ENCODE measurements around the gene SNRPD2.

- no peak for TF ChIP-seq CTCF (IDR thresholded peaks at IDR 0.05)
- no peak for TF ChIP-seq POLR2A (IDR thresholded peaks at IDR 0.05)
- TF ChIP-seq POLR2AphosphoS5 (IDR thresholded peaks at IDR 0.05), result no peak
Observed at GRCh38 chr19:45641274-45642105, 50.3 kb downstream of the SNRPD2 start.

Data from breast epithelium (tissue), 3 donors.